ENCODE results near the gene XPNPEP2. TPM values are rescaled to one million over a fixed set of nuclear protein-coding genes. Genes with fewer than 3 reads are reported as not detected.

Gene XPNPEP2
- total RNA-seq, 1 experiment from 2014 or later = 0.11 TPM

GRCh38 chrX:129693354-129693753, 45.4 kb upstream of the XPNPEP2 start (continued):
- TF ChIP-seq ZNF532 (CRISPR knock-in tag; IDR thresholded peaks at IDR 0.05; ENCODE audit: borderline replicate concordance) (no peak), PRRX2 (CRISPR knock-in tag; IDR thresholded peaks at IDR 0.05) (no peak), ZNF425 (CRISPR knock-in tag; conservative IDR thresholded peaks at IDR 0.05) (no peak), NFE2L1 (CRISPR knock-in tag; IDR thresholded peaks at IDR 0.05) (no peak), NR1H2 (CRISPR knock-in tag; IDR thresholded peaks at IDR 0.05) (no peak), ZNF232 (CRISPR knock-in tag; IDR thresholded peaks at IDR 0.05) (no peak), CREM (CRISPR knock-in tag; IDR thresholded peaks at IDR 0.05) (no peak), TP53 (CRISPR knock-in tag; IDR thresholded peaks at IDR 0.05) (no peak), ATF3 (CRISPR knock-in tag; conservative IDR thresholded peaks at IDR 0.05) (no peak)
- TF ChIP-seq, protein P1, sequence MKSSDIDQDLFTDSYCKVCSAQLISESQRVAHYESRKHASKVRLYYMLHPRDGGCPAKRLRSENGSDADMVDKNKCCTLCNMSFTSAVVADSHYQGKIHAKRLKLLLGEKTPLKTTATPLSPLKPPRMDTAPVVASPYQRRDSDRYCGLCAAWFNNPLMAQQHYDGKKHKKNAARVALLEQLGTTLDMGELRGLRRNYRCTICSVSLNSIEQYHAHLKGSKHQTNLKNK (CRISPR knock-in tag; IDR thresholded peaks at IDR 0.05) = no peak
- TF ChIP-seq, protein P2, sequence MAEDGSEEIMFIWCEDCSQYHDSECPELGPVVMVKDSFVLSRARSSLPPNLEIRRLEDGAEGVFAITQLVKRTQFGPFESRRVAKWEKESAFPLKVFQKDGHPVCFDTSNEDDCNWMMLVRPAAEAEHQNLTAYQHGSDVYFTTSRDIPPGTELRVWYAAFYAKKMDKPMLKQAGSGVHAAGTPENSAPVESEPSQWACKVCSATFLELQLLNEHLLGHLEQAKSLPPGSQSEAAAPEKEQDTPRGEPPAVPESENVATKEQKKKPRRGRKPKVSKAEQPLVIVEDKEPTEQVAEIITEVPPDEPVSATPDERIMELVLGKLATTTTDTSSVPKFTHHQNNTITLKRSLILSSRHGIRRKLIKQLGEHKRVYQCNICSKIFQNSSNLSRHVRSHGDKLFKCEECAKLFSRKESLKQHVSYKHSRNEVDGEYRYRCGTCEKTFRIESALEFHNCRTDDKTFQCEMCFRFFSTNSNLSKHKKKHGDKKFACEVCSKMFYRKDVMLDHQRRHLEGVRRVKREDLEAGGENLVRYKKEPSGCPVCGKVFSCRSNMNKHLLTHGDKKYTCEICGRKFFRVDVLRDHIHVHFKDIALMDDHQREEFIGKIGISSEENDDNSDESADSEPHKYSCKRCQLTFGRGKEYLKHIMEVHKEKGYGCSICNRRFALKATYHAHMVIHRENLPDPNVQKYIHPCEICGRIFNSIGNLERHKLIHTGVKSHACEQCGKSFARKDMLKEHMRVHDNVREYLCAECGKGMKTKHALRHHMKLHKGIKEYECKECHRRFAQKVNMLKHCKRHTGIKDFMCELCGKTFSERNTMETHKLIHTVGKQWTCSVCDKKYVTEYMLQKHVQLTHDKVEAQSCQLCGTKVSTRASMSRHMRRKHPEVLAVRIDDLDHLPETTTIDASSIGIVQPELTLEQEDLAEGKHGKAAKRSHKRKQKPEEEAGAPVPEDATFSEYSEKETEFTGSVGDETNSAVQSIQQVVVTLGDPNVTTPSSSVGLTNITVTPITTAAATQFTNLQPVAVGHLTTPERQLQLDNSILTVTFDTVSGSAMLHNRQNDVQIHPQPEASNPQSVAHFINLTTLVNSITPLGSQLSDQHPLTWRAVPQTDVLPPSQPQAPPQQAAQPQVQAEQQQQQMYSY (CRISPR knock-in tag; IDR thresholded peaks at IDR 0.05) = no peak

GRCh38 chrX:129694805-129695204, 44.0 kb upstream of the XPNPEP2 start:
- Mint-ChIP-seq H3K9me3 (peaks cover 4% of the 10 kb centered on the region; the same call in 1 of the 2 replicates), H3K36me3 (no peaks in the 10 kb centered on the region; the same call in 1 of the 2 replicates), H3K27me3 (ENCODE audit: low read depth) (peaks cover 4% of the 10 kb centered on the region), H3K4me3 (no peak overlapping the region), H3K27ac (no peak overlapping the region), H3K4me1 (peaks cover 50% of the 10 kb centered on the region)
- ChIA-PET POLR2A (no interaction called here), CTCF (interaction anchor here (1.0 to 1.9 kb wide), 2 partner anchors 40 to 56 kb away, joined by 3 to 6 read pairs; partner anchors contain the start of gene APLN)
- ATAC-seq = no peak
- no peak for DNase-seq (ENCODE audit: low spot score)
- no peak for TF ChIP-seq CTCF (IDR thresholded peaks at IDR 0.05)
- TF ChIP-seq NFYB (CRISPR knock-in tag; conservative IDR thresholded peaks at IDR 0.05; ENCODE audit: low read depth) = no peak
- no peak for TF ChIP-seq ZNF263 (CRISPR knock-in tag; IDR thresholded peaks at IDR 0.05; ENCODE audit: low read depth)
